HepG2 (cell line): ENCODE measurements around the gene SOCS3. TPM values are rescaled to one million over a fixed set of nuclear protein-coding genes. Genes with fewer than 3 reads are reported as not detected.

Experiments used
- ASH2L ChIP-seq: fragments of 300-600, 200-600 bp; sonication (generic); IDR thresholded peaks from 2 replicates; pipeline ENCODE4 v1.7.0; 2017; ENCODE audit warnings: low read depth, mild to moderate bottlenecking, moderate library complexity, mixed read lengths, low read length; ENCODE audit not compliant: insufficient read length
- FIP1L1 ChIP-seq: fragments of 200-400 bp; formaldehyde crosslinking; IDR thresholded peaks from 2 replicates; pipeline ENCODE4 v1.6.1; 2018; ENCODE audit warnings: low read depth, mild to moderate bottlenecking, low read length, moderate library complexity, borderline replicate concordance; ENCODE audit not compliant: insufficient read depth
- FOXJ3 ChIP-seq: sonication (generic); formaldehyde crosslinking; IDR thresholded peaks from 2 replicates; pipeline ENCODE4 v1.4.0; 2020; ENCODE audit warnings: missing genetic modification reagents, mild to moderate bottlenecking, borderline replicate concordance
- JUNB ChIP-seq: sonication (generic); formaldehyde crosslinking; IDR thresholded peaks from 2 replicates; pipeline ENCODE4 v1.8.0; 2022; ENCODE audit warnings: missing genetic modification reagents, mild to moderate bottlenecking, borderline replicate concordance
- MIER3 ChIP-seq: IDR thresholded peaks from 2 replicates; pipeline ENCODE4 v1.6.1; 2016; ENCODE audit warnings: missing compliant biosample characterization, borderline replicate concordance
- MTF1 ChIP-seq: sonication (generic); formaldehyde crosslinking; IDR thresholded peaks from 2 replicates; pipeline ENCODE4 v1.5.0; 2020; ENCODE audit warnings: missing genetic modification reagents
- NR2F1 ChIP-seq, 2 experiments: fragments of 450-650 bp in 1 of 2; formaldehyde crosslinking in 1 of 2; IDR thresholded peaks; 2 replicates each; pipeline versions ENCODE4 v1.5.0 to v1.6.1; 2016 to 2020; ENCODE audit warnings: mild to moderate bottlenecking in 1 of 2, missing compliant biosample characterization in 1 of 2, missing genetic modification reagents in 1 of 2, moderate library complexity in 1 of 2
- RFX1 ChIP-seq: fragments of 450-650 bp; IDR thresholded peaks from 2 replicates; pipeline ENCODE4 v1.6.1; 2017
- SMARCC2 ChIP-seq: fragments of 450-650 bp; IDR thresholded peaks from 2 replicates; pipeline ENCODE4 v1.6.1; 2017; ENCODE audit warnings: antibody characterized with exemption, mild to moderate bottlenecking
- TARDBP ChIP-seq: sonication (generic); formaldehyde crosslinking; IDR thresholded peaks from 2 replicates; pipeline ENCODE4 v1.8.0; 2022; ENCODE audit warnings: mild to moderate bottlenecking, missing genetic modification reagents
- ZFP1 ChIP-seq: IDR thresholded peaks from 2 replicates; pipeline ENCODE4 v1.6.1; 2016
- ZNF230 ChIP-seq: sonication (generic); formaldehyde crosslinking; IDR thresholded peaks from 2 replicates; pipeline ENCODE4 v1.4.0; 2020; ENCODE audit warnings: mild to moderate bottlenecking, missing genetic modification reagents
- ZNF451 ChIP-seq: sonication (generic); formaldehyde crosslinking; IDR thresholded peaks from 2 replicates; pipeline ENCODE4 v1.5.0; 2020; ENCODE audit warnings: mild to moderate bottlenecking, missing genetic modification reagents
- ZNF546 ChIP-seq: sonication (generic); formaldehyde crosslinking; conservative IDR thresholded peaks from 2 replicates; pipeline ENCODE4 v1.8.1; 2023; ENCODE audit warnings: mild to moderate bottlenecking, missing genetic modification reagents
- ZNF615 ChIP-seq: sonication (generic); formaldehyde crosslinking; IDR thresholded peaks from 2 replicates; pipeline ENCODE4 v1.5.0; 2020; ENCODE audit warnings: mild to moderate bottlenecking, missing genetic modification reagents, borderline replicate concordance
- ZNF644 ChIP-seq: IDR thresholded peaks from 2 replicates; pipeline ENCODE4 v1.6.1; 2016; ENCODE audit warnings: low read depth
- ZNF660 ChIP-seq: sonication (generic); formaldehyde crosslinking; IDR thresholded peaks from 2 replicates; pipeline ENCODE4 v1.5.1; 2020; ENCODE audit warnings: mild to moderate bottlenecking, low read depth, missing genetic modification reagents, borderline replicate concordance
- polyA plus RNA-seq, 8 experiments: library from polyadenylated mRNA; depleted of rRNA in 3 of 8; stranded (reverse) in 7 of 8; unstranded in 1 of 8; fragments of >200 nt; fragmentation: Illumina TruSeq in 4 of 8; extraction: Trizol in 4 of 8; gene quantifications; 2 replicates each; pipeline versions ENCODE4 v1.2.1 to v1.2.3, GENCODE V29; 2011 to 2016; ENCODE audit warnings: low read depth in 4 of 8, missing spikeins in 1 of 8, mixed read lengths in 1 of 8; ENCODE audit not compliant: insufficient read depth in 1 of 8
- total RNA-seq, 5 experiments: library from RNA; depleted of rRNA; stranded (reverse); fragments of >200 nt; fragmentation: Illumina TruSeq; extraction: Trizol; gene quantifications; 2 replicates each; pipeline ENCODE4 v1.2.3, GENCODE V29; 2016; ENCODE audit warnings: low read depth in 1 of 5
- TF ChIP-seq, protein P1 (sequence below): sonication (generic); formaldehyde crosslinking; IDR thresholded peaks from 2 replicates; pipeline ENCODE4 v1.5.0; 2020; ENCODE audit warnings: missing genetic modification reagents
- TF ChIP-seq, protein P2 (sequence below): sonication (generic); formaldehyde crosslinking; IDR thresholded peaks from 2 replicates; pipeline ENCODE4 v1.4.0; 2020; ENCODE audit warnings: missing genetic modification reagents
- TF ChIP-seq, protein P3 (sequence below): sonication (generic); formaldehyde crosslinking; IDR thresholded peaks from 2 replicates; pipeline ENCODE4 v1.4.0; 2020; ENCODE audit warnings: missing genetic modification reagents
- TF ChIP-seq, protein P4 (sequence below): sonication (generic); formaldehyde crosslinking; IDR thresholded peaks from 2 replicates; pipeline ENCODE4 v1.4.0; 2020; ENCODE audit warnings: missing genetic modification reagents
- TF ChIP-seq, protein P5 (sequence below): sonication (generic); formaldehyde crosslinking; IDR thresholded peaks from 2 replicates; pipeline ENCODE4 v1.8.0; 2022; ENCODE audit warnings: missing genetic modification reagents, mild to moderate bottlenecking, moderate library complexity, borderline replicate concordance

The SOCS3 gene
- total and polyA plus RNA-seq, 2 of the 13 experiments (the other 11 are each of a cell fraction or from before 2014, with no cell fraction given): 0.77 to 2.4 TPM

DNA sequence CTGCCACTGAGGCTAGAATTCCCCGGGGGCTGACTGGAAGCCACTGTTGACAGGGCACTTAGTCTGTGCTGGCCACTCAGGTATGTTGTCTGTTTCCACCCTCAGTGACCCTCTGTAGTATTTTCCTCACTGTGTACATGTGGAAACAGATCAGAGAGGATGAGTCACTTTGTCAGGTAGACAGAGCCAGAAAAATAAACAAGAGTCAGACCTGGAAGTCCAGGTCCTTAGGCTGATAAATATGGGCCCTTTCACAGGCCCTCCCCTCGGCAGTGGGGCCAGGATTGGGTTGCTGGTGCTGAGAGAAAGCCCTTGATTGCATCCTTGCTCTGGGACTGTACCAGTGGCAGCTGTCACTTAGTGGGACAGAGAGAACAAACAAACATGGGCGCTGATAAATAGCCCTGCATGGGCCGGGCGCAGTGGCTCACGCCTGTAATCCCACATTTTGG, 39.8 kb upstream of the SOCS3 start (continued):
- TF ChIP-seq ZNF615 (CRISPR knock-in tag) (no peak), FIP1L1 (no peak), NR2F1 (CRISPR knock-in tag; IDR thresholded peaks at IDR 0.05) (peak in 1 of 2 experiments; percentile 42; a peak in 1 of 4 replicates), RFX1 (no peak), ZNF660 (CRISPR knock-in tag) (no peak), SMARCC2 (0 out of 2 replicates have a peak, but pooled peaks have one; percentile 83), ZNF644 (CRISPR knock-in tag) (no peak), MTF1 (CRISPR knock-in tag) (no peak), ZFP1 (CRISPR knock-in tag) (no peak), ZNF451 (CRISPR knock-in tag) (no peak), MIER3 (CRISPR knock-in tag) (peak; percentile 75; the same call in 1 of the 2 replicates), TARDBP (CRISPR knock-in tag) (no peak; the same call in 1 of the 2 replicates), FOXJ3 (CRISPR knock-in tag) (no peak), ZNF546 (CRISPR knock-in tag) (no peak), ZNF230 (no peak), ASH2L (peak; percentile 48), JUNB (peak; percentile 90)
- TF ChIP-seq, protein P1, sequence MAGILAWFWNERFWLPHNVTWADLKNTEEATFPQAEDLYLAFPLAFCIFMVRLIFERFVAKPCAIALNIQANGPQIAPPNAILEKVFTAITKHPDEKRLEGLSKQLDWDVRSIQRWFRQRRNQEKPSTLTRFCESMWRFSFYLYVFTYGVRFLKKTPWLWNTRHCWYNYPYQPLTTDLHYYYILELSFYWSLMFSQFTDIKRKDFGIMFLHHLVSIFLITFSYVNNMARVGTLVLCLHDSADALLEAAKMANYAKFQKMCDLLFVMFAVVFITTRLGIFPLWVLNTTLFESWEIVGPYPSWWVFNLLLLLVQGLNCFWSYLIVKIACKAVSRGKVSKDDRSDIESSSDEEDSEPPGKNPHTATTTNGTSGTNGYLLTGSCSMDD (CRISPR knock-in tag): no peak
- TF ChIP-seq, protein P2, sequence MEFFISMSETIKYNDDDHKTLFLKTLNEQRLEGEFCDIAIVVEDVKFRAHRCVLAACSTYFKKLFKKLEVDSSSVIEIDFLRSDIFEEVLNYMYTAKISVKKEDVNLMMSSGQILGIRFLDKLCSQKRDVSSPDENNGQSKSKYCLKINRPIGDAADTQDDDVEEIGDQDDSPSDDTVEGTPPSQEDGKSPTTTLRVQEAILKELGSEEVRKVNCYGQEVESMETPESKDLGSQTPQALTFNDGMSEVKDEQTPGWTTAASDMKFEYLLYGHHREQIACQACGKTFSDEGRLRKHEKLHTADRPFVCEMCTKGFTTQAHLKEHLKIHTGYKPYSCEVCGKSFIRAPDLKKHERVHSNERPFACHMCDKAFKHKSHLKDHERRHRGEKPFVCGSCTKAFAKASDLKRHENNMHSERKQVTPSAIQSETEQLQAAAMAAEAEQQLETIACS (CRISPR knock-in tag): no peak
- TF ChIP-seq, protein P3, sequence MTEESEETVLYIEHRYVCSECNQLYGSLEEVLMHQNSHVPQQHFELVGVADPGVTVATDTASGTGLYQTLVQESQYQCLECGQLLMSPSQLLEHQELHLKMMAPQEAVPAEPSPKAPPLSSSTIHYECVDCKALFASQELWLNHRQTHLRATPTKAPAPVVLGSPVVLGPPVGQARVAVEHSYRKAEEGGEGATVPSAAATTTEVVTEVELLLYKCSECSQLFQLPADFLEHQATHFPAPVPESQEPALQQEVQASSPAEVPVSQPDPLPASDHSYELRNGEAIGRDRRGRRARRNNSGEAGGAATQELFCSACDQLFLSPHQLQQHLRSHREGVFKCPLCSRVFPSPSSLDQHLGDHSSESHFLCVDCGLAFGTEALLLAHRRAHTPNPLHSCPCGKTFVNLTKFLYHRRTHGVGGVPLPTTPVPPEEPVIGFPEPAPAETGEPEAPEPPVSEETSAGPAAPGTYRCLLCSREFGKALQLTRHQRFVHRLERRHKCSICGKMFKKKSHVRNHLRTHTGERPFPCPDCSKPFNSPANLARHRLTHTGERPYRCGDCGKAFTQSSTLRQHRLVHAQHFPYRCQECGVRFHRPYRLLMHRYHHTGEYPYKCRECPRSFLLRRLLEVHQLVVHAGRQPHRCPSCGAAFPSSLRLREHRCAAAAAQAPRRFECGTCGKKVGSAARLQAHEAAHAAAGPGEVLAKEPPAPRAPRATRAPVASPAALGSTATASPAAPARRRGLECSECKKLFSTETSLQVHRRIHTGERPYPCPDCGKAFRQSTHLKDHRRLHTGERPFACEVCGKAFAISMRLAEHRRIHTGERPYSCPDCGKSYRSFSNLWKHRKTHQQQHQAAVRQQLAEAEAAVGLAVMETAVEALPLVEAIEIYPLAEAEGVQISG (CRISPR knock-in tag): no peak
- TF ChIP-seq, protein P4, sequence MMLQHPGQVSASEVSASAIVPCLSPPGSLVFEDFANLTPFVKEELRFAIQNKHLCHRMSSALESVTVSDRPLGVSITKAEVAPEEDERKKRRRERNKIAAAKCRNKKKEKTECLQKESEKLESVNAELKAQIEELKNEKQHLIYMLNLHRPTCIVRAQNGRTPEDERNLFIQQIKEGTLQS: peak; percentile 71
- TF ChIP-seq, protein P5, sequence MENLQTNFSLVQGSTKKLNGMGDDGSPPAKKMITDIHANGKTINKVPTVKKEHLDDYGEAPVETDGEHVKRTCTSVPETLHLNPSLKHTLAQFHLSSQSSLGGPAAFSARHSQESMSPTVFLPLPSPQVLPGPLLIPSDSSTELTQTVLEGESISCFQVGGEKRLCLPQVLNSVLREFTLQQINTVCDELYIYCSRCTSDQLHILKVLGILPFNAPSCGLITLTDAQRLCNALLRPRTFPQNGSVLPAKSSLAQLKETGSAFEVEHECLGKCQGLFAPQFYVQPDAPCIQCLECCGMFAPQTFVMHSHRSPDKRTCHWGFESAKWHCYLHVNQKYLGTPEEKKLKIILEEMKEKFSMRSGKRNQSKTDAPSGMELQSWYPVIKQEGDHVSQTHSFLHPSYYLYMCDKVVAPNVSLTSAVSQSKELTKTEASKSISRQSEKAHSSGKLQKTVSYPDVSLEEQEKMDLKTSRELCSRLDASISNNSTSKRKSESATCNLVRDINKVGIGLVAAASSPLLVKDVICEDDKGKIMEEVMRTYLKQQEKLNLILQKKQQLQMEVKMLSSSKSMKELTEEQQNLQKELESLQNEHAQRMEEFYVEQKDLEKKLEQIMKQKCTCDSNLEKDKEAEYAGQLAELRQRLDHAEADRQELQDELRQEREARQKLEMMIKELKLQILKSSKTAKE (CRISPR knock-in tag): peak; percentile 85
